NCI-H510A (cell line): ENCODE measurements around the gene ARHGAP45.

Source experiments
- DNase-seq: peaks from one replicate; lab custom pipeline; 2025; lab: John Stamatoyannopoulos, UW

Gene ARHGAP45

DNA sequence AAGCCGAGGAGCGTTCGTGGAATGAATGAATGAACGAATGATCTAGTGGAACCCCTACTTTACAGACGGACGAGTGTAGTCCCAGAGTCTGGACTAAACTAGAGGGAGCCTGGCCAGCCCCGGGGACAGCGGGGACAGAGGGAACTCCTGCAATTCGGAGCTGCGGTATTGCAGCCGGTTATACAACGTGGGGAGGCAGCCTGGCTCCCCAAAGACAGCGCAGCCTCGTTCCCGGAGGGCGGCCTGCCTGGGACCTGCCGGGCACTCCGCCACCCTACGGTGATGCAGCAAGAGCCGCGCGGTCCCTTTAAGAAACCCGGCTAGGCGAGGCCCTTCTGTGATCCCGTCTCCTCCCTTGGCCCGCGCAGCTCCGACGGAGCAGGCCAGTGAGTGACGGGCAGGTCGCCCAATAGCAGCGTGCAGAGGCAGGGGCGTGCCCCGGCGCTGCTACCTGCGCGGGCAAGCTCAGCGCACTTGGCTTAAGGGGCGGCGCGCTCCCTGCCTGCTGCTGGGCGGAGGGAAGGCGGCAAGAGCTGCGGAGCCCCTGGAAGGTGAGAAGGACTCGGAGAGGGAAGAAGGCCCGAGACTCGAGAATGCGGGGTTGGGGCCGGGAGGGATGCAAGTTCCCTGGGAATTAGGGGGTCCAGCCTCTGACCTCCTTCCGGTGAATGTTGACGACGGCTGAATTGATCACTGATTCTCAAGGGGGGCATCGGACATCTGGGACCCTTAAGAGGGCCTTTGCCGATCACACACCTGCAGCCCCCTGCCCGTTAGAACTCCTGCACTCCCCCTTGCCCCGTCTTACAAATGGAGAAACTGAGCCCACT, 27.1 kb upstream of the ARHGAP45 start, which contains the start of gene ABCA7:
TSS of gene ABCA7 (plus strand) at position 462 of the 830 bp plus-strand sequence. CDS start 1,255 bp downstream, outside the sequence.
- peak; percentile 88 for DNase-seq

DNA sequence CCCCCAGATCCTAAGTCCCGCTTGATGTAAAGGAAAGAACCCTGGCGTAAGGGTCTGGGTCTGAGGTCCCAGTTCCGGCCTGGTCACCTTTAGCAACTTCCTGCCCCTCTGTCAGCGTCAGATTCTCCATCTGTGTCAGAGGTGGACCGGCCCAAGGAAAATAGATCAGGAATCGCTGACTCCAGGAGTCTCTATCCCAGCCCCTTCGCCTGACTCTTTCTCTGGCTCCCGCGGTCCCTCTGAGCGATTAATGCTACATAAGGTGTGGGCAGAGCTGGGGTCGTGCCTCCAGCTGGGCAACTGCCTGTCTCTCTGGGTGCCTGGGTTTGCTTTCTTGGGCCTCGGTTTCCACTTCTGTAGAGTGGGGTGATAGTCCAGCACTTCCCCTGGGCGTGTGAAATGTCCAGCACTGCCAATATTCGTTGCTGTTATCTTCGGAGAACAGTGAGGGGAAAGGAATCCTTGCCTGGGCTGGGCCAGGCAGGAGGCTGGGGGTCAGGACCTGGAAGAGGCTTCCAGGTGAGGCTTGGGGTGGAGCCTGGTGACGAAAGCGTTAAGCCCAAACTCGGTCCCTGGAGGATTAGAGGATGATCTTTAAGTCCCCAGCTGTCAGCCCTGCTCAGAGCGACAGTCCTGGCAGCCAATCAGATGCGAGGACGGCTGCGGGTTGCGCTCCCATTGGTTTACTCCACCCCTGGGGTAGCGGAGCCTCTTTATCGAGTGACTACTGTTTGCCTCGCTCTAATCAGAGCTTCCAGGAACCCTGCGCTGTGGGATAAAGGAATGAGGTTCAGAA, 26.3 kb upstream of the ARHGAP45 start:
- DNase-seq: peak; percentile 78

- DNase-seq: no peak
Observed at GRCh38 chr19:1041272-1041834, 25.6 kb upstream of the ARHGAP45 start.

DNA sequence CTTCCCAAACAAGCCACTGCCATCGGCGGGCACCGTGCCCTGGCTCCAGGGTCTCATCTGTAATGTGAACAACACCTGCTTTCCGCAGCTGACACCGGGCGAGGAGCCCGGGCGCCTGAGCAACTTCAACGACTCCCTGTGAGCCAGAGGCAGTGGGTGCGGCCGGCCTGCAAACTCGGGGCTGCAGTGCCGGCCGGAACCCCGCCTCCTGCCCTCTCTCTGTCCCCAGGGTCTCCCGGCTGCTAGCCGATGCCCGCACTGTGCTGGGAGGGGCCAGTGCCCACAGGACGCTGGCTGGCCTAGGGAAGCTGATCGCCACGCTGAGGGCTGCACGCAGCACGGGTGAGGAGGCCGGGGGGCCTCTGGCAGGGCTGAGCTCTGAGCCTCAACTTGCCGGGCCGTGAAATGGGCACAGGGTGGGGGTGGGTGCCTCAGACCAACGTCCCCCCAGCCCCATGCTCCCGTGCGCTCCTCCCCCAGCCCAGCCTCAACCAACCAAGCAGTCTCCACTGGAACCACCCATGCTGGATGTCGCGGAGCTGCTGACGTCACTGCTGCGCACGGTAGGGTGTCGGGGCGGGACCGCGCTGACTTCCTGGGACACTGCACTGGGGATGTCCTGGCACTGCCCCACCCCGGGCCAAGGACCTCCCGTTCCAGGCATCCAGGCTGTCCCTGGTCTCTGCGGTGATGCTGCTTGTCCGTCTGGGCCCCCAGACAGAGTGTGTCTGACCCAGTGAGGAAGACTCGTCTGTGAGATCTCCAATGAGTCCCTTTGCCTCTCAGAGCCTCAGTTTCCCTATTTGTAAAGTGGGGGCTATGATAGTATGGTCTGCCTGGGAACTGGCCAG, 24.9 kb upstream of the ARHGAP45 start:
- DNase-seq: no peak

DNA sequence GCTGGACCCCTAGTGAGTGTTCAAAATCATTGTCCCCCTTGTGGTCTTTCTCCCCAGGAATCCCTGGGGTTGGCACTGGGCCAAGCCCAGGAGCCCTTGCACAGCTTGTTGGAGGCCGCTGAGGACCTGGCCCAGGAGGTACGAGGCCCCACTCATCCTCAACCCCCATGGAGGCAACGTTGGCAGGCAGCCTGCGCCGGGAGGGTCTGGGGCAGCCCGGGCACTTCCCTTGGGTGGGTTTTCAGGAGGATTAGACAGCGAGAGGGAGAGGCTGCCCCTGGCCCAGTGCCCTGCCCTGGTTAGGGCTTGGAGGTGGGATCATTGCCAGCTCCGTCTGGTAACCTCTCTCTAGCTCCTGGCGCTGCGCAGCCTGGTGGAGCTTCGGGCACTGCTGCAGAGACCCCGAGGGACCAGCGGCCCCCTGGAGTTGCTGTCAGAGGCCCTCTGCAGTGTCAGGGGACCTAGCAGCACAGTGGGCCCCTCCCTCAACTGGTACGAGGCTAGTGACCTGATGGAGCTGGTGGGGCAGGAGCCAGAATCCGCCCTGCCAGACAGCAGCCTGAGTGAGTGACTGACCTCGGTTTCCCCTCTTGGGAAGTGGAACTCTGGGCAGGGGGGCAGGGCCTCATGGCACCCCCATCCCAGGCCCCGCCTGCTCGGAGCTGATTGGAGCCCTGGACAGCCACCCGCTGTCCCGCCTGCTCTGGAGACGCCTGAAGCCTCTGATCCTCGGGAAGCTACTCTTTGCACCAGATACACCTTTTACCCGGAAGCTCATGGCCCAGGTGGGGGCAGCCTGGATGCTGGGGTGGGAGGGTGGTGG, 24.1 kb upstream of the ARHGAP45 start:
- DNase-seq: no peak

GRCh38 chr19:1045247-1045603, 21.7 kb upstream of the ARHGAP45 start:
- no peak for DNase-seq

DNA sequence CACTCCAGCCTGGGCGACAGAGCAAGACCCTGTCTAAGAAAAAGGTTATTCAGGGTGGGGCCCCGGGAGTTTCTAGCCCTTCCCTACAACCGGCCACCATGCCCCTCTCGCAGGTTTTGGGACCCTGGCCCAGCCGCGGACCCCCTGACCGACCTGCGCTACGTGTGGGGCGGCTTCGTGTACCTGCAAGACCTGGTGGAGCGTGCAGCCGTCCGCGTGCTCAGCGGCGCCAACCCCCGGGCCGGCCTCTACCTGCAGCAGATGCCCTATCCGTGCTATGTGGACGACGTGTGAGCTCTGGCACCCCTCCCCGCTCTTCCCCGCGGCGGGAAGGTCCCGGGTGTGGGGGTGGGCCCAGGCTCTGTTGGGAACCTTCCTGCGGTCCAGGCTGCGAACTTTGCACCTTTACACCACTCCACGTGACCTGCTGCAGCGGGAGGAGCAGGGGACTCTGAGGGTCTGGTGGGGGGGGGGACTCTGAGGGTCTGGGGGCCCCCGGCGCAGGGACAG, 20.8 kb upstream of the ARHGAP45 start:
- no peak for DNase-seq

DNA sequence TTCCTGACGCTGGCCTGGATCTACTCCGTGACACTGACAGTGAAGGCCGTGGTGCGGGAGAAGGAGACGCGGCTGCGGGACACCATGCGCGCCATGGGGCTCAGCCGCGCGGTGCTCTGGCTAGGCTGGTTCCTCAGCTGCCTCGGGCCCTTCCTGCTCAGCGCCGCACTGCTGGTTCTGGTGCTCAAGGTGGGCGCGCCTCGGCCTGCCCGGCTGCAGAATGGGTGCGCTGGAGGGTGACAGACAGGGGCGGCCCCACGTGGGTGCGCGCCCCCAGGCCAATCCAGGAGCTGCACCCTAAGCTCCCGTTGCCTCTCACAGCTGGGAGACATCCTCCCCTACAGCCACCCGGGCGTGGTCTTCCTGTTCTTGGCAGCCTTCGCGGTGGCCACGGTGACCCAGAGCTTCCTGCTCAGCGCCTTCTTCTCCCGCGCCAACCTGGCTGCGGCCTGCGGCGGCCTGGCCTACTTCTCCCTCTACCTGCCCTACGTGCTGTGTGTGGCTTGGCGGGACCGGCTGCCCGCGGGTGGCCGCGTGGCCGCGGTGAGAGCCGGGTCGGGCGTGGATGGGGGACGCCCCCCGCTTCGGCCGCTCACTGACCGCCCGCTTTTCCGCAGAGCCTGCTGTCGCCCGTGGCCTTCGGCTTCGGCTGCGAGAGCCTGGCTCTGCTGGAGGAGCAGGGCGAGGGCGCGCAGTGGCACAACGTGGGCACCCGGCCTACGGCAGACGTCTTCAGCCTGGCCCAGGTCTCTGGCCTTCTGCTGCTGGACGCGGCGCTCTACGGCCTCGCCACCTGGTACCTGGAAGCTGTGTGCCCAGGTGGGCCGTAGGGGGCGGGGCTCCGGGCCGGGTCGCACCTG, 19.9 kb upstream of the ARHGAP45 start:
- no peak for DNase-seq

GRCh38 chr19:1047696-1048147, 19.2 kb upstream of the ARHGAP45 start:
- no peak for DNase-seq

- DNase-seq: no peak
Observed at GRCh38 chr19:1049106-1049505, 17.9 kb upstream of the ARHGAP45 start.

DNA sequence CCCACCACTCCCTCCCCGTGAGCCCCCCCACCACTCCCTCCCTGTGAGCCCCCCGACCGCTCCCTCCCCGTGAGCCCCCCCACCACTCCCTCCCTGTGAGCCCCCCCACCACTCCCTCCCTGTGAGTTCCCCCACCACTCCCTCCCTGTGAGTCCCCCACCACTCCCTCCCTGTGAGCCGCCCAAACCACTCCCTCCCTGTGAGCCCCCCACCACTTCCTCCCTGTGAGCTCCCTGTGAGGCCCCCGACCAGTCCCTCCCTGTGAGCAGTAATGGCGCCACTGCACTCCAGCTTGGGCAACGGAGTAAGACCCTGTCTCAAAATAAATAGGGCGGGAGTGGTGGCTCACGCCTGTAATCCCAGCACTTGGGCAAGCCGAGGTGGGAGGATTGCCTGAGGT, 17.2 kb upstream of the ARHGAP45 start:
- no peak for DNase-seq

DNA sequence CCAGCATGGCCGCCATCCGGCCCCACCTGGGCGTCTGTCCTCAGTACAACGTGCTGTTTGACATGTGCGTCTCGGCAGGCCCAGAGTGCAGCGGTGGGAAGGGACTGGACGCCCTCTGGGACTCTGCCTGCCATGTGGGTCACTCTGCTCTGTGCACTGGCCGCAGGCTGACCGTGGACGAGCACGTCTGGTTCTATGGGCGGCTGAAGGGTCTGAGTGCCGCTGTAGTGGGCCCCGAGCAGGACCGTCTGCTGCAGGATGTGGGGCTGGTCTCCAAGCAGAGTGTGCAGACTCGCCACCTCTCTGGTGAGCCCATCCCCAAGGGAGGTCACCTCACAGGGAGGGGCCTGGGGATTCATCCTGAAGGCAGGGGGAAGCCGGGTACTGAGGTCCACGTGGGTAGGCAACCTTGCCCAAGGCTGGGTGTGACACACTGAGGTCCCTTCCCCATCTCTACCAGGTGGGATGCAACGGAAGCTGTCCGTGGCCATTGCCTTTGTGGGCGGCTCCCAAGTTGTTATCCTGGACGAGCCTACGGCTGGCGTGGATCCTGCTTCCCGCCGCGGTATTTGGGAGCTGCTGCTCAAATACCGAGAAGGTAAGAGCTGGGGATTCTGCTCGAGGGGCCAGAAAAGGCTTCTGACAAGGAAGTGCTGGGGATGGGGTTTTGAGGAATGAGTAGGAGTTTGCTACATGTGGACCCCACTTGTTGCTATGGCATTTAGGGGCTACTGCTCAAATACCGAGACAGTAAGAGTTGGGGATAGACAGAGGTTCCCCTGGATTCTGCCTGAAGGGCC, 15.8 kb upstream of the ARHGAP45 start:
- no peak for DNase-seq

GRCh38 chr19:1051791-1052190, 15.2 kb upstream of the ARHGAP45 start:
- no peak for DNase-seq

- no peak for DNase-seq
Observed at GRCh38 chr19:1052349-1052975, 14.5 kb upstream of the ARHGAP45 start.

- DNase-seq: no peak
Observed at GRCh38 chr19:1053176-1054101, 13.5 kb upstream of the ARHGAP45 start.

- DNase-seq: no peak
Observed at GRCh38 chr19:1054102-1055027, 12.6 kb upstream of the ARHGAP45 start.
